Pancreas (tissue), 10 donors: ENCODE results near the gene SHLD1. TPM values are rescaled to one million over a fixed set of nuclear protein-coding genes. Genes with fewer than 3 reads are reported as not detected.
A peak's percentile ranks its signal among the peaks of the same experiment; 100 is the strongest.

Experiments used
- ATAC-seq, 4 donors: fragments of 200-7000 bp; cut with Tn5 transposase; one replicate each; pipeline versions ENCODE4 v1.8.0 to v1.9.1; 2020; ENCODE audit warnings: mild to moderate bottlenecking in 4 of 4, moderate library complexity in 4 of 4
- DNase-seq, 6 donors: peaks; one replicate each; pipeline ENCODE4 v3.0.0-alpha.2; 2020
- FAIRE-seq: peaks from 2 replicates; lab custom pipeline; 2012; peaks lifted over from hg19 to GRCh38; lab: Jason Lieb, UNC
- H3K27ac ChIP-seq, 4 donors: fragments of 200-600 bp; sonication (generic); 1 replicate in 3 of 4; 2 replicates in 1 of 4; pipeline versions ENCODE4 v1.5.0 to v1.8.0; 2020
- H3K27me3 ChIP-seq, 4 donors: fragments of 200-600 bp; one replicate each; pipeline ENCODE4 v1.8.0; 2021
- H3K36me3 ChIP-seq, 3 donors: fragments of 200-600 bp; sonication (generic) in 1 of 3; one replicate each; pipeline versions ENCODE4 v1.5.0 to v1.8.0; 2020 to 2021
- H3K4me1 ChIP-seq, 3 donors: fragments of 200-600 bp; one replicate each; pipeline ENCODE4 v1.8.0; 2021
- H3K4me3 ChIP-seq, 4 donors: fragments of 200-600 bp; sonication (generic) in 2 of 4; one replicate each; pipeline versions ENCODE4 v1.5.0 to v1.8.0; 2020 to 2021
- H3K9me3 ChIP-seq, 4 donors: fragments of 200-600 bp; one replicate each; pipeline ENCODE4 v1.8.0; 2021
- CTCF ChIP-seq, 4 donors: fragments of 200-600 bp; sonication (generic) in 3 of 4; IDR thresholded peaks; one replicate each; pipeline versions ENCODE4 v1.5.0 to v1.8.0; 2021; ENCODE audit warnings: antibody characterized with exemption in 4 of 4
- WGBS, 2 donors: extraction: QIAGEN DNeasy Blood & Tissue Kit; methylation state at CpG; one replicate each; pipeline ENCODE4 v1.1.7; 2013; 5-methylcytosine and 5-hydroxymethylcytosine counted together
- intact Hi-C, 3 donors: fragments of 100-400 bp; cut with DNase I; formaldehyde crosslinking; loops; one replicate each; pipeline versions ENCODE4 v1.11.1 to v1.14.2; 2022
- polyA plus RNA-seq, 2 donors: library from polyadenylated mRNA; stranded (reverse); fragments of 200-250 nt; gene quantifications; one replicate each; pipeline ENCODE4 v1.2.3, GENCODE V29; 2013
- total RNA-seq, 6 donors: library from RNA; stranded (reverse); fragmentation: NEBNext Ultra II Directional in 4 of 6; extraction: Animal tissue kit (Norgen Biotek cat#: 25700) in 4 of 6; gene quantifications; one replicate each; pipeline versions ENCODE4 v1.2.1 to v1.2.4, GENCODE V29; 2021 to 2023
- donor health status: healthy with polysubstance abuse.
- donor health status: DM: no; HTN: no; CAD: no; lungs with moderate emphysema.
- donor health status: DM: no; HTN: no; CAD: no.
- donor health status: control.
- donor health status: control.
- donor health status: Bipolar disorder and iron deficiency.
- donor health status: DM: yes; HTN: yes; CAD: no.
- donor health status: DM: no; HTN: no; CAD: no.
- donor health status: DM: no; HTN: no; CAD: no.
- donor health status: DM: yes; HTN: yes; CAD: no.

Gene SHLD1
- total and polyA plus RNA-seq, 8 donors = 2.1 to 6.6 (median 3.4) TPM

GRCh38 chr20:5770231-5770986 lies 20.2 kb downstream of the SHLD1 start:
- peak in 1 of 4 donors; percentile 22 for ATAC-seq
- intact Hi-C loops = loop anchor here in 1 of 3 donors (10.0 kb wide), 1 partner anchor 176 kb away; no protein-coding TSS in a partner anchor
- FAIRE-seq = no peak

GRCh38 chr20:5770987-5771318 lies 20.8 kb downstream of the SHLD1 start:
- FAIRE-seq (no peak), DNase-seq (no peak)
- WGBS, 2 donors = 81 to 93% methylated on average over 1 of the region's 1 CpG

More at GRCh38 chr20:5770231-5770986, 20.2 kb downstream of the SHLD1 start:
- H3K4me3 ChIP-seq = no peak overlapping the region
- TF ChIP-seq CTCF (IDR thresholded peaks at IDR 0.05) = no peak
- H3K9me3 ChIP-seq = no peaks in the 10 kb centered on the region
- no peaks in the 10 kb centered on the region for H3K27me3 ChIP-seq
- no peak for DNase-seq
- peaks cover 0 to 8% (median 0%) of the 10 kb centered on the region in 3 donors for H3K36me3 ChIP-seq
- WGBS, 2 donors = 91% methylated on average over 3 of the region's 3 CpGs
- H3K4me1 ChIP-seq = no peaks in the 10 kb centered on the region
- no peak overlapping the region for H3K27ac ChIP-seq

GRCh38 chr20:5772704-5773103 lies 22.5 kb downstream of the SHLD1 start:
- FAIRE-seq (no peak), DNase-seq (no peak), ATAC-seq (no peak)
- Histone ChIP-seq H3K27ac (no peak overlapping the region), H3K27me3 (no peaks in the 10 kb centered on the region), H3K36me3 (peaks cover 0 to 11% (median 0%) of the 10 kb centered on the region in 3 donors), H3K4me1 (no peaks in the 10 kb centered on the region), H3K9me3 (no peaks in the 10 kb centered on the region), H3K4me3 (no peak overlapping the region)
- WGBS, 2 donors = 83 to 92% methylated on average over 5 of the region's 5 CpGs
- TF ChIP-seq CTCF (IDR thresholded peaks at IDR 0.05) = no peak
- intact Hi-C loops = loop anchor here in 1 of 3 donors (10.0 kb wide), 1 partner anchor 178 kb away; no protein-coding TSS in a partner anchor

More at GRCh38 chr20:5770987-5771318, 20.8 kb downstream of the SHLD1 start:
- Histone ChIP-seq H3K27me3 (no peaks in the 10 kb centered on the region), H3K36me3 (peaks cover 0 to 9% (median 0%) of the 10 kb centered on the region in 3 donors), H3K4me1 (no peaks in the 10 kb centered on the region), H3K27ac (no peak overlapping the region), H3K4me3 (no peak overlapping the region), H3K9me3 (no peaks in the 10 kb centered on the region)
- no peak for TF ChIP-seq CTCF (IDR thresholded peaks at IDR 0.05)
- intact Hi-C loops = loop anchor here in 1 of 3 donors (10.0 kb wide), 1 partner anchor 176 kb away; no protein-coding TSS in a partner anchor
- ATAC-seq = no peak

GRCh38 chr20:5773589-5773988 lies 23.4 kb downstream of the SHLD1 start:
- ATAC-seq (no peak), DNase-seq (no peak), FAIRE-seq (no peak)
- H3K9me3 ChIP-seq = no peaks in the 10 kb centered on the region
- intact Hi-C loops = loop anchor here in 1 of 3 donors (10.0 kb wide), 1 partner anchor 179 kb away; no protein-coding TSS in a partner anchor
- TF ChIP-seq CTCF (IDR thresholded peaks at IDR 0.05) = no peak
- 93 to 96% methylated on average over 8 of the region's 8 CpGs for WGBS, 2 donors
- H3K27ac ChIP-seq = no peak overlapping the region
- no peaks in the 10 kb centered on the region for H3K4me1 ChIP-seq
- no peak overlapping the region for H3K4me3 ChIP-seq
- no peaks in the 10 kb centered on the region for H3K27me3 ChIP-seq
- peaks cover 0 to 11% (median 0%) of the 10 kb centered on the region in 3 donors for H3K36me3 ChIP-seq

GRCh38 chr20:5776077-5776476 lies 25.9 kb downstream of the SHLD1 start:
- TF ChIP-seq CTCF (IDR thresholded peaks at IDR 0.05) = no peak
- no peaks in the 10 kb centered on the region for H3K27me3 ChIP-seq
- no peak for DNase-seq
- no peaks in the 10 kb centered on the region for H3K9me3 ChIP-seq
- WGBS, 2 donors = 94 to 99% methylated on average over 5 of the region's 5 CpGs
- no peak overlapping the region for H3K27ac ChIP-seq
- ATAC-seq = no peak
- no peak for FAIRE-seq
- H3K4me3 ChIP-seq = no peak overlapping the region
- H3K36me3 ChIP-seq = peaks cover 0 to 11% (median 0%) of the 10 kb centered on the region in 3 donors
- intact Hi-C loops = loop anchor here in 1 of 3 donors (10.0 kb wide), 1 partner anchor 181 kb away; no protein-coding TSS in a partner anchor
- H3K4me1 ChIP-seq = peaks cover 7 to 13% (median 9%) of the 10 kb centered on the region in 3 donors
